ENCODE data around the gene MST1. TPM values are rescaled to one million over a fixed set of nuclear protein-coding genes. Genes with fewer than 3 reads are reported as not detected.

Gene MST1
- total and polyA plus RNA-seq, 9 of the 15 experiments (the other 6 are each of a cell fraction or from before 2014, with no cell fraction given) = 0.08 to 1.8 (median 0.40) TPM

DNA sequence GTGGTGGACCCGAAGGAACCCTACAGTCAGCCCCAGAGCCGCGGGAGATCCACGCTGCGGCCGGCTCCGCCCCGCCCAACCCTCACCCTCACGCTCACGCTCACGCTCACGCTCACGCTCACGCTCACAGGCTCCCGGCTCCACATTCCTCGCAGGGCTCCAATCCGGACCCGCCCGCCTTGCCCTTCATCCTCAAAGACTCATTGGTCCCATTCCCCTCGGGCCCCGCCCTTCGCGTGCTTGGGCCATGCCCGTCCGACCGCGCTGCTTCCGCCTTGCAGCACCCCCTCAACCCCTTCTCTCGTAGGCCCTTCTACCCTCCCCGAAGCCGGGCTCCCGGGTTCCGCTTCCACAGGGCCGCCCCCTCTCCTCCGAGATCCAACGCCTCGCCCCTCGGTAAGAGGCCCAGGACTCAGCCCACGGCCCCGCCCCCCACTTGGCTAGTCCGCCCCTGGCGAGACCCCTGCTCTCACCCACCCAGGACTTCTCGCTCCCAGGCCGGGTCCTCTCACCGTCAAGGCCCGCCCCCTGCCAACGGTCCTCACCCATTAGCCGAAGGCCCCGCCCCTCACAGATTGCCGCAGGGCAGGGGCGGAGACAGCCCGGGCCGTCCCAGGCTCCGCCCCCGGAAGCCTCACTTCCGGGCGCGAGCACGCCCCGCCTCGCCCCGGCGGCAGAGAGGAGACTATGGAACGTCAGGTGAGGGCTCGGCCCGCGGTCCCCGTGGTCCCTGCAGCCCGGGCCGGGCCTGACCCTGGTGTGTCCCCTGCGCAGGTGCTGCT is 15.4 kb downstream of the MST1 start, which contains the start of gene APEH (continued):
- TF ChIP-seq, protein P1, sequence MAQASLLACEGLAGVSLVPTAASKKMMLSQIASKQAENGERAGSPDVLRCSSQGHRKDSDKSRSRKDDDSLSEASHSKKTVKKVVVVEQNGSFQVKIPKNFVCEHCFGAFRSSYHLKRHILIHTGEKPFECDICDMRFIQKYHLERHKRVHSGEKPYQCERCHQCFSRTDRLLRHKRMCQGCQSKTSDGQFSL (CRISPR knock-in tag; IDR thresholded peaks at IDR 0.05) = peak; percentile 93
- TF ChIP-seq, protein P1 (tag; IDR thresholded peaks at IDR 0.05) = peak in 1 of 2 experiments; percentile 79; a peak in 2 of 4 replicates

DNA sequence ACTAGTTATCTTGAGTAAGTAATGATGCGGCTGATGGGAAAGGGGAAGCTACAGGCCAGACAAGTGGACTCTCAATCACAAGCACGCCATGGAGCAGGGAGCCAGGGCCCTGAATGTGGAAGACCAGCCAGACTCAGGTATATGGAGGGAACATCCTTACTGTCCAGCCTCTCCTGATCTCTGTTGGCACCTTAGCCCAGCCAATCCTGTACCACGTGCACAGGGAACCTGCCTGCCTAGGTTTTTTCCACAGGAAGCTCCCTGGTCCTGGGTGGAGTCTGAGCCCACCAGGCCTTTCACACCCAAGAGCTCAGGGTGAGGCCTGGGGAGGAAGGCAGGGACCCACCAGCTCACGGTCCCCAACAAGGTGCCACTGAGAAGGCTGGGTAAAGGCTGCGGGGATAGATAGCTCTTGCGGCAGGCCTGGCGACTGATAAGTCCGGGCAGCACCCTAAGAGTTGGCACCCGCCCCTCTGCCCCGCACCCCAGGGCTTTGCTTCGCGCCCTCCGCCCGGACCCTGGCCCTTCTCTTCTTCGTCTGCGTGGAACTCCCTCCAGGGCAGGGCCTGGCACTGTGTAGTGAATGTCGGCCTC is 16.1 kb downstream of the MST1 start:
- FAIRE-seq = no peak
- H3K9me1 ChIP-seq (ENCODE audit: control insufficient read depth, insufficient read depth, low read length) = peaks cover 2% of the 10 kb centered on the region
- intact Hi-C loops (cut with micrococcal nuclease) (loop anchor here (5.0 kb wide), 1 partner anchor 106 kb away; no protein-coding TSS in a partner anchor), in situ Hi-C loops (cut with MboI) (loop anchor here (5.0 kb wide), 1 partner anchor 131 kb away; no protein-coding TSS in a partner anchor)
- H4K20me1 ChIP-seq (replicated peaks; ENCODE audit: control insufficient read depth, insufficient read depth, low read length) = no peaks in the 10 kb centered on the region; the same call in 1 of the 2 replicates
- H2AFZ ChIP-seq (ENCODE audit: low read depth, low read length) = peak overlapping the region; percentile 84
- CTCF ChIA-PET (ENCODE audit: low intra/inter-chr PET ratio) = interaction anchor here (1.9 kb wide), 1 partner anchor 133 kb away, joined by 21 read pairs; no protein-coding TSS in a partner anchor
- BruUV-seq (replicated peaks) = TSS peak; percentile 84
- H3K79me2 ChIP-seq (ENCODE audit: control insufficient read depth, insufficient read depth, low read length) = peaks cover 29% of the 10 kb centered on the region
- peak in 2 of 4 experiments; percentile 26 to 45 for DNase-seq (ENCODE audit: extremely low read depth in 1 of 4, low spot score in 3 of 4)
- H3K4me3 ChIP-seq = peak overlapping the region; percentile 81
- H3K27ac ChIP-seq (ENCODE audit: extremely low read depth, low read depth, low read length) = peak overlapping the region; percentile 94
- peak overlapping the region; percentile 95 for H3K4me2 ChIP-seq (ENCODE audit: insufficient read depth, low read length)
- 0 out of 3 replicates have a peak, but pooled peaks have one; percentile 1 for ATAC-seq
- H3K4me1 ChIP-seq (replicated peaks in 1 of 2; ENCODE audit: control insufficient read depth in 2 of 2, insufficient read depth in 2 of 2, low read length in 2 of 2) = peaks cover 17 to 33% of the 10 kb centered on the region in 2 experiments; a peak in 4 of 5 replicates
- POLR2A ChIA-PET = interaction anchor here (0.7 to 1.0 kb wide), 3 partner anchors 16 to 208 kb away, joined by 4 to 5 read pairs (median 4); no protein-coding TSS in a partner anchor
- H3K36me3 ChIP-seq (ENCODE audit: control insufficient read depth, insufficient read depth, low read length) = peaks cover 33% of the 10 kb centered on the region; the same call in 2 of the 3 replicates
- H3K9me3 ChIP-seq (replicated peaks; ENCODE audit: control insufficient read depth, insufficient read depth, low read depth, low read length) = no peaks in the 10 kb centered on the region
- H3K27me3 ChIP-seq (ENCODE audit: control insufficient read depth in 2 of 2, insufficient read depth in 2 of 2, low read length in 2 of 2) = no peaks in the 10 kb centered on the region
- WGBS (ENCODE audit: insufficient coverage, low coverage, missing lambda C conversion rate) = 0% methylated on average over 2 of the region's 17 CpGs
- H3K9ac ChIP-seq (ENCODE audit: insufficient read depth in 1 of 2, low read depth in 2 of 2, low read length in 2 of 2) = peak overlapping the region; percentile 95 to 98
- TF ChIP-seq TAF7 (tag; IDR thresholded peaks at IDR 0.05) = no peak
- TF ChIP-seq, protein P2, sequence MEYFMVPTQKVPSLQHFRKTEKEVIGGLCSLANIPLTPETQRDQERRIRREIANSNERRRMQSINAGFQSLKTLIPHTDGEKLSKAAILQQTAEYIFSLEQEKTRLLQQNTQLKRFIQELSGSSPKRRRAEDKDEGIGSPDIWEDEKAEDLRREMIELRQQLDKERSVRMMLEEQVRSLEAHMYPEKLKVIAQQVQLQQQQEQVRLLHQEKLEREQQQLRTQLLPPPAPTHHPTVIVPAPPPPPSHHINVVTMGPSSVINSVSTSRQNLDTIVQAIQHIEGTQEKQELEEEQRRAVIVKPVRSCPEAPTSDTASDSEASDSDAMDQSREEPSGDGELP (CRISPR knock-in tag; IDR thresholded peaks at IDR 0.05; ENCODE audit: borderline replicate concordance) = 0 out of 2 replicates have a peak, but pooled peaks have one; percentile 42
- TF ChIP-seq GABPA (tag; conservative IDR thresholded peaks at IDR 0.05; ENCODE audit: low read depth) = no peak
- TF ChIP-seq, protein P3, sequence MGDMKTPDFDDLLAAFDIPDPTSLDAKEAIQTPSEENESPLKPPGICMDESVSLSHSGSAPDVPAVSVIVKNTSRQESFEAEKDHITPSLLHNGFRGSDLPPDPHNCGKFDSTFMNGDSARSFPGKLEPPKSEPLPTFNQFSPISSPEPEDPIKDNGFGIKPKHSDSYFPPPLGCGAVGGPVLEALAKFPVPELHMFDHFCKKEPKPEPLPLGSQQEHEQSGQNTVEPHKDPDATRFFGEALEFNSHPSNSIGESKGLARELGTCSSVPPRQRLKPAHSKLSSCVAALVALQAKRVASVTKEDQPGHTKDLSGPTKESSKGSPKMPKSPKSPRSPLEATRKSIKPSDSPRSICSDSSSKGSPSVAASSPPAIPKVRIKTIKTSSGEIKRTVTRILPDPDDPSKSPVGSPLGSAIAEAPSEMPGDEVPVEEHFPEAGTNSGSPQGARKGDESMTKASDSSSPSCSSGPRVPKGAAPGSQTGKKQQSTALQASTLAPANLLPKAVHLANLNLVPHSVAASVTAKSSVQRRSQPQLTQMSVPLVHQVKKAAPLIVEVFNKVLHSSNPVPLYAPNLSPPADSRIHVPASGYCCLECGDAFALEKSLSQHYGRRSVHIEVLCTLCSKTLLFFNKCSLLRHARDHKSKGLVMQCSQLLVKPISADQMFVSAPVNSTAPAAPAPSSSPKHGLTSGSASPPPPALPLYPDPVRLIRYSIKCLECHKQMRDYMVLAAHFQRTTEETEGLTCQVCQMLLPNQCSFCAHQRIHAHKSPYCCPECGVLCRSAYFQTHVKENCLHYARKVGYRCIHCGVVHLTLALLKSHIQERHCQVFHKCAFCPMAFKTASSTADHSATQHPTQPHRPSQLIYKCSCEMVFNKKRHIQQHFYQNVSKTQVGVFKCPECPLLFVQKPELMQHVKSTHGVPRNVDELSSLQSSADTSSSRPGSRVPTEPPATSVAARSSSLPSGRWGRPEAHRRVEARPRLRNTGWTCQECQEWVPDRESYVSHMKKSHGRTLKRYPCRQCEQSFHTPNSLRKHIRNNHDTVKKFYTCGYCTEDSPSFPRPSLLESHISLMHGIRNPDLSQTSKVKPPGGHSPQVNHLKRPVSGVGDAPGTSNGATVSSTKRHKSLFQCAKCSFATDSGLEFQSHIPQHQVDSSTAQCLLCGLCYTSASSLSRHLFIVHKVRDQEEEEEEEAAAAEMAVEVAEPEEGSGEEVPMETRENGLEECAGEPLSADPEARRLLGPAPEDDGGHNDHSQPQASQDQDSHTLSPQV (IDR thresholded peaks at IDR 0.05) = peak; percentile 71; the same call in 1 of the 2 replicates
